ENCODE data around the gene TSFM.
"Not testable (repeated sequence)": the region's sequence is repeated elsewhere in the genome, so short reads cannot be mapped to it uniquely, and the experiment has no call there.

TSFM gene

DNA sequence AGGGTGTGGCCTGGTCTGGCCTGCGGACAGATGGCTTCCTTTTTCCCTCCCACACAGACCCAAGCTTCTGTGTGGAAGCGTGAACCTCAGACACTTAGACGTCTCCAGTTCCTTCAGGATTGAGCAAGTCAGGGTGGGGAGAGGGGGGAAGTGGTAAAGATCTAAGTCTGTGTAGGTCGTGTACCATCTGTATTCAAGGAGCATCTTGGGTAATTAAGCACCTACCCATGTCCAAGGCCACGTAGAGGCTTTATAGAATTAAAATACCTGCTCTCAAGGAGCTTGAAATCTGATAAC lies 34.2 kb downstream of the TSFM start:
- no peak for DNase-seq

DNA sequence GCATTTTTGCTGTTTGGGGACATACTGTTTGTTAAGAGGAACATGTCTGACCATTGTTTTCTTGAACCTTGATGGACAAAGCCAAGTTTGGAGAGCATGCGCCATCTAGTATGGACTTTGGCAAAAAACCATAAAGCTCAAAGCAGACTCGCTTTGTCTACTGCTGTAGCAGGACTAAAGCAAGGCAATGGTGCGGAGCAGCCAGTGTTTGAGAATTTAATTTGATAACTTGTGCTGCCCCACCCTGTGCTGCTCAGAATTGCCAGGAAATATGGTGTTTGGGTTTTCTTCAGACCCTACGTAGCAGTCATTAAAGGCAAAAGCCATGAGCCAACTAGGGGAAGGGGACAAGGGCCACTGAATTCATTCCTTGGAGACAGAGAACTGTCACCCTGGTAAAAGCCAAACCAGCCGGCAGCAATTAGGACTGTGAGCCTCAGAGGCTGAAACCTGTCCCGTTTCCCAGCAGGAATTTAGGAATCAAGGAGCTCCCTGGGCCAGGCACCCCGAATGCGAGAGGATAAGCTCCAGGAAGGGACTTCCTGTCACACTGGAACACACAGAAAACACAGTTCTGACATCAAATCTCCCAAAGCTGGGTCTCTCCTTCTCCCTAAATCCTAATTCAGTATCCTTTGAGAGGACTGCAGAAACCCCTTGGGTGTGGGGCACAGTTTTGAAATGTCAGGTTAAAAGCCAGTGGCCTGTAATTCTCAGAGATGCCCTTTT lies 34.8 kb downstream of the TSFM start:
- DNase-seq, result no peak

DNA sequence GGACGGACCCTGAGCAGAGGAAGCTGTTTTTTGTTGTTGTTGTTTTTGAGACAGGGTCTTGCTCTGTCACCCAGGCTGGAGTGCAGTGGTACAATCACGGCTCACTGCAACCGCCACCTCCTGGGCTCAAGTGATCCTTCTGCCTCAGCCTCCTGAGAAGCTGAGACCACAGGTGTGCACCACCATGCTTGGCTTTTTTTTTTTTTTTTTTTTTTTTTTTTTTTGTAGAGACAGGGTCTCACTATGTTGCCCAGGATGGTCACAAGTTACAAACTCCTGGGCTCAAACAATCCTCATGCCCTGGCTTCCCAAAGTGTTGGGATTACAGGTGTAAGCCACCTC lies 35.4 kb downstream of the TSFM start:
- not testable (repeated sequence) for DNase-seq

DNA sequence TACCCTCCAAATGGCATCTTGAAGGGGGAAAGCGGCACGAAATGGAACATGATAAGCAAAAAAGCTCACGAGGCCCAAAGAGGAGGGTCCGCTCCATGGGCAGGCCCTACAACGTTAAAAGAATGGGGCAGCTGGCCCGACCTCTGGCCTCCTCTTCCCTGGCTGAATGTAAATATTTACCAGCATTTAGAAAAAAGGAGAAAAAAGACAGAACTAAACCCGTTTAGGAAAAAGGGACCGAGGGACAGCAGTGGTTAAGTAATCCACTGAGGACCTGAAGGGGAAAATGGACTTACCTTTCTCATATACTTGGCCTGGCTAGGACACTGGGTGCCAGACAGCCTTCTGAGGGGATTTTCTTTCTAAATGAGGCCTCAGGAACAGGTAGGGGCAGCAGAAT lies 37.5 kb downstream of the TSFM start:
- DNase-seq, result not testable (repeated sequence)

DNA sequence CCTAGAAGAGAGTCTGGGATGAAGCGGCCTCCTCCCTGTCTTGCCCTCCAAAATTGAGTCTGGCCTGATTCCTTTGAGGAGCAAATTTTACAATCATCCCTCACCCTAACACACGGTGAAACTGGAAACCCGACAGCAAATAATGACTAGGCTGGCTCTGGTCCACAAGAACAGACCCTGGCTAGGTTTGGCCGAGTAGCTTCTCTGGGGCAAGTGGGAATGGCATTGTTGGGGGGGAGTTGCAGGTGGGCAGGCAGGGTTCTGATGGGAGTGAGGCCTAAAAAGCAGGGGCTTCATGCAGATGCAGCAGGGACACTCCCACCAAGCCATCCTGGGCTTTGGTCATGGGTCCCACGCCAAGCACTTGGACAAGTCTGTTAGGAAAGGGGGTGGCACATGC lies 38.4 kb downstream of the TSFM start:
- DNase-seq, result not testable (repeated sequence)

DNA sequence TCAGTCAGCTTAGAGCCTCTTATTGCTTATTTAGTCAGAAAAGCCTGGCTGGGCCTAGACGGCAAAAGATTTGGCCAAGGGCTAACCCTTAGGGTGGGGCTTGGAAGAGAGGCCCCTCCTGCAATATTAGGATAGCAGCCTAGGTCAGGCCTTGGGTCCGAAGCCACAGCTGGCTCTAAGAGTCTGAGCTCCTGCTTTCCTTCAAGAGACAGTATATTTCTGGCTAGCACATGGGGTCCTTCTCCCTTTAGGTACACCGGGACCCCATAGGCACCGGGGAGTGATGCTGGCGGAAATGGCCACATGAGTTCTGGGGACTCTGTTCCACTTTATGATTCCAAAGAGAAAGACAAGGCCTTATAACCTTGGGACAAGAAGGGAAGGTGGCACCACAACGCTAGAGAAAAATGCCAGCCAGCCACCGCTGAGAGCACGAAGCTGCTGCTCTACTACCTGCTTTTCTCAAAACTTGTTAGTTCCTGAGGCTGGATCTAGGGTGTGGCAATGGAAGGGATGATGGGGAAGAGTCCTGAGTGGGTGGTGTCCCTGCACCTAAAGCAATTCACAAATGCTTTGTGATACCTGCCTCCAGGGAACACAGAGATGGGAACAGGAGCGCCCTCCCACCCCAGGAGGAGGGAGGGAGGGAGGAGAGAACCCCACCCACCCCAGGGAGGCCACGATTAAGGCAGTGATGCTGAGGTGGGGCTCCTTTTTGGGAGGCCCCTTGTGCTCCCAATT lies 39.1 kb downstream of the TSFM start:
- no peak for DNase-seq

DNA sequence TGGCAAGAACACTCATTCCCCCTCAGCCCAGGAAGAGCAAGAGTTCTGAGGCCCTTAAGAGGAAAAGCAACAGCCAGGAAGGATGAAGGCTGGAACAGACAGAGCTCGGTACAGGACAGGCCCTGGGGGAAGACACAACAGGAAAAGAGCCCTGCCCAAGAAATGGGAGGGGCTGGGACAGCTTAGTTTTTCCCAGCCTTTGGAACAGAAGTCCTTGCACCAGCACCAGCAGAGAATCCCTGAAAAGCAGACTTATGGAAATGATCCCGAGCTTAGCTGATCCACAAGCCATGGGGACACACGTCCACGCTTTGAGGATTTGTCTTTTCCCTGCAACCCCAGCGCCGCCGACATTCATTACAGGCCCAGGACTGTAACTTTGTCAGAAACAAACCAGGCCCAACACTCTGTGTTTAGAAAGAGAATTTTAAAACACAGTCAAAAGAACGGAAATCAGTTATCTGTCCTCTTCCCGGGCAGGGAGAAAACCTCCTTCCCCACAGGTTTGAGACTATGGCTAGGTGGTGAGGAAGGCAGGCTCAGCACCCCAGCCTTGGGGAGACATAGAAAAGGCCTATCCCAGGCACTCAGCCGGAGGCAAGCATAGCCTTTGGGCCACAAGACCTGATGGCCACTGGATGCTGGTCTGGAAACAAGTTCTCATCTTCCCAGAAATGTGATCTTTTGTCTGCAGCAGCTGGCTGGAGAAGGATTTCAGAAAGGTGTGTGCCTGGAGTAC lies 40.0 kb downstream of the TSFM start:
- no peak for DNase-seq

DNA sequence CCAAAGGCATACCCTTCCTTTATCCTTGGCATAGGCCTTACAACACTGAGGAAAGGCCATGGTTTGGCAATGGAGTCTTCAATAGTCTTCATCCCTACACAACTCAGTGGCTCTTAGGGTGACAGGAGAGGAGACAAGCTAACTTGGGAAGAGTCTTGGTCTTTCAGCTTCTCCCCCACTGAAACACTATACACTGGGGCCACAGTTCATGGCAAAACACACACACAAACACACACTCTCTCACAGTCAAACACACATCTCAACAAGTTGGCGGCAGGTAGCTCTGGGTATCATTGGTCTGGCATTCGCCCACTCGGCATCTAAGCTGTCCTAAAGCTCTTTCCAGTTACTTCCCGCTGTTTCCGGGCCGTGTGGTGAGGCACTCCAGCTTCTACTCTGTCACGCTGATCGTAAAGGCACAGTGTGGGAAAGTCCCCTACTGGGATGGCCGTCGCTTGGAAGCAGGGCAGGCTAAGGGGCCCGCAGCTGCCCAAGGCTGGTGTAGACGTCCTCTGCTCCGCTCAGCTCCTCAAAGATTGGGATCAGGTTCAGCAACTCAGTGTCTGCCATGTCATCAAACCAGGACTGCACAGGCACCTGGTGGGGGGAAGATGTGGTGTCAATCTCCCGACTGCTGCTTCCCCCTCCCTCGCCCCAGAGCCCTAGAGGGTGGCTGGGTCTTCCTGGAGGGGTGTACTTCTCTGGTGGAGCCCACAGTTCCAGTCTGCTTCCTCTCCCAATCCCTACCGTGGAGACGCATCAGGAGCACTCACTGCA lies 40.7 kb downstream of the TSFM start:
- no peak for DNase-seq

DNA sequence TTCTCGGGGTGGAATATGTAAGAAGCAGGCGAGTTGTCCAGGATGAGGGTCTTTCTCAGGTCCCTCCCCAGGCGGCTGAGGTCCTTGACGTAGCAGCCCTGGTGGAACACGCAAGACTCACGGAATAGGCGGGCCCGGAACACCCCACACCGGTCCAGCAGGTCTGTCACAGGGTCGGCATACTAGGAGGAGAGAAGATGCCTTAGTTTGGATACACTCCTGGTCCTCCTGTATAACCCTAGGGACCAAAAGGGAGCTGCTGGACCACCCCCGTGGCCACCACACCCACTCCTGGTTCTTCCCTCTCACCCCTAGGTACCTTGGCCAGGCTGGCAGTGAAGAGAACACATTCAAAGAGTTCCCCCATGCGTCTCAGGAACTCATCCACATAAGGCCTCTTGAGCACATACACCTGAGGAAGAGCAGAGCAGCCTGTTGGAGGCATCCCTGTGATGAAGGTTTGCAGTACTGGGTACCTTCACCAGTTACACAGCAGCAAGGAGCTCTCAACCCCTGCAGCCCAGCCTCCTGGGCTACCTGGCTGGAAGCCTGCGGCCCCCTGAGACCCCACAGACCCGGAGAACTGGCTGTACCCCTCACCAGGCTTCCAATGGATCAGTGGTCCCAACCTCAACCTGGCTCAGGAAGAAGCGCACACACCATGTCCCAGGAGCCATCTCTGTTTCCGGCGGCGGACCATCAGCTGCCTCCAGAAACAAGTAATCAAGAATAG lies 41.5 kb downstream of the TSFM start:
- no peak for DNase-seq

DNA sequence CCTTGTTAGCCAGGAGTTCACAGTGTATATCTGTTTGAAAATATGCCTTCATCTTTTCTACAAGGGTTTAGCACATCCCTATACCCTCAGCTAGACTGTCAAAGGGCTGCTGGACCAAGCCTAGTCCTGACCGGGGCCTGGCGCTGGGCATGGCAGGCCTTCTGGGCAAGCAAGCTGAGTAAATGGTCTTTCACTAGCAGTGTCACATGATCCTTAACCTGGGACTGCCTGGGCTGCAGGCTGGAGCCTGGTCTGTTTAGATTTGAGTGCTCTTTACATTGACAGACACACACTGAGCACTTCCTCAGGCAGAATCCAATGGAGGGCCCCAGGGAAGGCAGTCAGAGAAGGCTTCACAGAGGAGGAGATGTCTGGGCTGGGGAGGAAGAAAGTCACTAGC lies 42.9 kb downstream of the TSFM start:
- no peak for DNase-seq

DNA sequence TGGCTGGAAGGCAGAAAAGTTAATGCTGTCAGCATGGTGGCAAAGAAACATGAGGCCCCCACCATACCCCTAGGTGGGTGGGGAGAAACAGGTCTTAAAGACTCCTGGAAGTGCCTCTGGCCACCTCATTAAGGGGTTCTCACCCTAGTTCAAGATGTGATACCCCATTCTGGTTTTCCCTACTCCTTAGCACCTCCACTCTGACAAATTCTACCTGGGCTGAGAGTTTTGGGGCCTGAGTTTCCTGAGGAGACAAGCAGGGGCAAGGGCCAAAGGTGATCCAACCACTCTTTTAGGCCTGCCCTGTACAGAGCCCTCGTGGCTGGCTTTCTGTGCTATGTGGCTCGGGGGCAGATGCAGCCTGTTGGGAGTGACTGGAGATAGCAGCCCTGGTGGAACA lies 43.8 kb downstream of the TSFM start:
- no peak for DNase-seq

DNA sequence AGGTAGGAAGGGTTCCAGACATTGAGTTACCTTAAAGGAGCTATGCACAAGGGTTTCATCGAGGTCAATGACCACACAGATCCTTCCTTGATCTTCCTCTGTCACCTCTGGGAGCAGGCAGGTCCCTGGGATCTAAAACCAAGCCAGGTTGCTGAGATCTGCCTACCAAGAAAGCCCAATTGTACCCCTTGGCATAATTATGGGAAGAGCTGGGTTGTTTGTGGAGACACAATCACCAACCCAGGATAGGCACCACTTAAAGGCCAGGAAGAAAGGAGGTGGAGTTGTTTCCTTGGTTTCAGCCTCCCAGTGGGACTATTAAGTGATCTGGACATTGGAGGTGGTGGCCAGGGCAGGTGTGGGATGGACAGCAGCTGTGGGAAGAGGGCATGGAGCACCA lies 44.4 kb downstream of the TSFM start:
- DNase-seq, result no peak

DNA sequence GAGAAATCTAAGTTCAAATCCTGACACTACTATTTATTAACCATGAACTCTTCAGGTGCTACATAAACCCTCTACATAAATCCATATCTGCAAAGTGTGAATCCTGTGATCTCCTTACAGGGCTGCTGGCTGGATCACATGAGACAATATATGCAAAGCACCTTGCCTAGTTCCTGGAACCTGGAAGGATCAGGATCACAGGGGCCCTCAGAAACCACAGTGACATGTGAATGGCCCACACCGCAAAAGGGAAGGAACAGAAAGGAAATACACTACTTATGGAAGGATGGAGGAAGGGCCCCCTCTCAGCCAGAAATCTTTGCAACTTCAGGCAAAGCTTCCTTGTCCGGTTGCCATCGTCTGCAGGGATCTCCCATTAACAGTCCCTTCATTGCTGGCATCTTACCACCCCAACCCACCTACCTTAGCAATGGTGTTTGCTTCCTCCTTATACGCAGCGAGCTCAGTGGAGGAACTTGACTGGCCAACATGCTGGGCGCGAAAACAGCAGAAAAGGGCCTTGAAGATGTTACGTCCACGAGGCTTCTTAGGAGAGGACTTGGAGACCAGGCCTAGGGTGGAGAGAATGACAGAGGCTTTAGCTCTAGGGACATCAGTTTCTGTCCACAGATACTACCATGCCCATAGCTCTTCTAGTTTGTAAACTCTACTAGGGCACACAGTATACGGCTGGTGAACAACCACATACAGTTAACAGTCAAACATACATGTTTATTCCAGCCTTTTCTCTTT lies 46.6 kb downstream of the TSFM start:
- DNase-seq, result no peak

DNA sequence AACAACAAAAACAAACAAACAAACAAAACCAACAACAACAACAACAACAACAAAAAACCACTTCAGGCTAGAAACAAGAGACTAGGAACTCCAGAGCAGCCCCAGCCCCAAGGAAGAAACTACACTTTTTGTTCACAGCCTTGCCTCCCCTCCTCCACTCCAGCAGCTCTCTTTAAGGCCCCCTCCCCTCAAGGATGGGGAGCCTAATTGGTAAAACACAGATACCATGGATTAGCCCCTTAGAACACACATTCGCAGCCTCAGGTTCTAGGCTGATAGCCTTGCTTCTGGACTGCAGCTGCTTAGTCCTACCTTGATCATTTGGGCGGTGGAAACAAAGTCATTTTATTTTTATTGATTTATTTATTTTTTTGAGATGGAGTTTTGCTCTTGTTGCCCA lies 47.8 kb downstream of the TSFM start:
- no peak for DNase-seq

DNA sequence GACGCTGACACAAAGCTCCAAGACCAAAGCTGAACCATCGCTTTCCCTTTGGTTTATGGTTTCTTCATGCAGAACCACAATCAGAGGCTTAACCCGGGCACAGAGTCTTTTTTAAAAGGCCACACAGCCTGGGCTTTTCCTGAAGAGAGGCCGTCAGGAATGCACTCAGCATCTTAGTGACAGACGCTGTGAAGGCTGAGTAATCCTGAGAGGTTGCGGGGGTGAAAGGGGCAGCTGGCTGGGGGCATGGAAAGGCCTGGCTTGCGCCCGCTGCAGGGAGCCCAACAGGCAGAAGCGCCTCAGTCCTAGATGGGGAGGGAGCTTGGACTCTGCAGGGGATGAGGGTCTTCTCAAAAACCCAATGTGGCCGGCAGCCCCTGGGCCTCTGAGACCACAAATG lies 50.4 kb downstream of the TSFM start:
- no peak for DNase-seq

DNA sequence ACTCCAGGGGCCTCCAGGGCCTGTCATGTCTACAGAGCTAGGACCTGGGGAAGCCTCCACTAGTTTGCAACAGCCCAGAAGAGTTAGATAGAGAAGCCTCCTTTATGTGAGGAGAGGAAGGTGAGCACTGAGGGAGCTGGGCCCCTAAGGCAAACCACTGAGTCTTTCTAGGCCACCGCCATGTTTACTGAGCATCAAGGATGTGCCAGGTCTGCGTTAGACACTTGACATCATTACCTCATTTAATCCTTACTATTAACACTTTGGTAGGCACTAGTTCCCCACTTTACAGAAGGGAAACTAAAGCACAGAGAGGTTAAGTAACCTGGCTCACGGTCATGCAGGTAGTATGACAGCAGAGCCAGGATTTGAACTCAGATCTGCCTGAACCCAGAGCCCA lies 51.1 kb downstream of the TSFM start:
- no peak for DNase-seq

DNA sequence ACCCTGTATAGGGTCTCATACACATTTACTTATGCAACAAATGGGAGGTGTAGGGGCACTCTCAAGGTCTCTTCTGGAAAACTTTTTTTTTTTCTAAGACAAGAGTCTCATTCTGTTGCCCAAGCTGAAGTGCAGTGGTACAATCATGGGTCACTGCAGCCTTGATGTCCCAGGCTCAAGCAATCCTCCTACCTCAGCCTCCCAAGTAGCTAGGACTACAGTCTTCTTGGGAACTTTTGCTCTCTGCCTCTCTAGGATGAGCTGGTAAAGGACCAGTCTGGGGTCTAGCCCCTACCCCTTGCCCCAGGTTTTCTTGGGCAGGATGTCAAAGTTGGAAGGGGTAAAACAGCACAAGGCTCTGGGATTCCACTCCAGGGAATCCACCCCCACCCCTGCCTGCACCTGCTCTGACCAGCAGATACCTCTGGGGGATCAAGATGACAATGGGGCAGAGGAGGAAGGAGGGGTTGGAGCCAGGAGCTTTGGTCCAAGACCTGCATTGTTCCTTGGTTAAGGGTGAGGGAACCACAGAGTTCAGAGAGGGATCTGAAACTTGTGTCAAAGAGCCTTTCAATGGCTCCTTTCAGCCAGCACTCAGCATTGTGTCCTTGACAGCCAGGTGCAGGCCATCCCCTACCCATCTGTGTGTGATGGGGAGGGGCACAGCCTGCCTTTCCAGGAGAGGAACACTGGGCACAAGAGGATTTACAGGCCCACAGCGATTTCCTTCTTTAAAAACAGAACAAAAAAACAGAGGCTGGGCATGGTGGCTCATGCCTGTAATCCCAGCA lies 51.7 kb downstream of the TSFM start:
- no peak for DNase-seq

DNA sequence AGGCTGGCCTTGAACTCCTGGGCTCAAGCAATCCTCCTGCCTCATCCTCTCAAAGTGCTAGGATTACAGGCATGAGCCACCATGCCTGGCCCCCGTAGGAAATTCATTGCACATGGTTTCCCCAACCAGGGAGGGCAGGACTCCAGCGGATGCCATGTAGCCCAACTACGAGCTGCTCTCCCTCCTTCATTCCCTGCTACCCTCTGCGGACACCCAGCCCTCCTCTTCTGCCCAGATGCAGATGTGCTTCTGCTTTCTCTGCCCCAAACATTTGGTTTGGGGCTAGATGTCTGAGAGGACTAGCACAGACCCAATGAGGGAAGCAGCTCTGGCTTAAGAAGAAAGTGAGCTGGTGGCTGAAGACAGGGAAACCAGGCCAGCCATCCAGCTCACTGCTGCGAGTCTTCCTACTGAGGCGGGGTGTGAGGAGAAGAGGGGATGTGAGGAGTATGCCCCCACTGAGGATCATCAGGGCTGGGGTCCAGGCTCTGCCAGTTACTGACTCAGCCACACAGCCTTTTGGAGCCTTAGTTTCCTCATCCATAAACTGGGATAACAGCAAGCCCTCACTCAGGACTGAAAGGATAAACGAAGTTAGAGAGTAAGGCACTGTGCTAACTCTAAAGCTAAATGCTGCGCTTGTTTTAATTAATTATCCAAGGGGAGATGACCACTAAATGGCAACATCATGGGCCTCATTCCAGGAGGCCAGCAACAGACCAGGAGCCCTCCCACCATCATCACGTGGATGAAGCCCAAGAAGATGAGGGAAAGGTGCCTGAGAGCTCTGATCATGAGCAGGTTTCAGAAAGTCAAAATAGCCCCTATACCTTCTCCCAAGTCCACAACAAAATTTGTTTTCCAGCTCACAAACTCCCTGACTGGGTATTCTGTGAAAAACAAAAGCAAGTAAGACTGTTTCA lies 53.0 kb downstream of the TSFM start:
- DNase-seq, result no peak

DNA sequence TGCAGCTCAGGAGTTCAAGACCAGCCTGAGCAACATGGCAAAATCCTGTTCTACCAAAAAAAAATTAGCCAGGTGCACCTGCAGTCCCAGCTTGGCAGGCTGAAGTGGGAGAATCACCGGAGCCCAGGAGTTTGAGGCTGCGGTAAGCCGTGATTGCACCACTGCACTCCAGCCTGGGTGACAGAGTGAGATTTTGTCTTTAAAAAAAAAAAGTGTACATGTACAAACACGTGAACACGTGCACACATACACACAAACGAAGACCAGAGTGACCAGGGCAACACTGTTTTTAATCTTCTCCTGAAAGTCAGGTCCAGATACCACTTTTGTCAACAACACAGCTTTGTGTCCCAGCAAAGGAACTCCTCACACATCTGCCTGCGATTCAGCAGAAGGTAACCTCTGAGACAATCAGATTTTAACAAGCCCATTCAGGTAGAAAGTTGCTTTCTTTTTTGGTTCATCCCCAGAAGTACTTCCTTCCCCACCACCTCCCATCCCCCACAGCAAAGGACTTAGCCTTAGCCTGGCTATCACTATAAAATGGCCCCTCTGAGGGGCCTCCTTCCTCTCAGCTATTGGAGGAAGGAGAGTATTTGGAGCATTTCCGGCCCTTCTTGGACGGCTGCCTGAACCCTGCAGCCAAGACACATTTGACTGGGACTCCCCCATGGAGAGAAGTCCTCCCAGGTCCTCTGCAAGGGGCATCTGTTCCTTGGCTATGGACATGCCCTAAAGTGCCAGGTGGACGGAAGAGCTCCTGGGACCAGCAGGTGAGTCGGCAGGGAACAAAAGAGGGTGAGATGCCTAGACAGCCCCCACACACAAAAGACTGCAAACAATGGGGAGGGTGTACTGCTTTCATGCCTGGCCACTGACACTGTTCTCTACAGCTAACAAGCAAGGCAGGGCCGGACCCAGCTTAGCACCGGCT lies 54.1 kb downstream of the TSFM start:
- DNase-seq, result no peak
